ENCODE measurements around the gene GALNT17. TPM values are rescaled to one million over a fixed set of nuclear protein-coding genes. Genes with fewer than 3 reads are reported as not detected.

Gene GALNT17
- total and polyA plus RNA-seq, 12 donors: 15.1 to 87.0 (median 55.4) TPM

GRCh38 chr7:71235253-71235652, 103.3 kb downstream of the GALNT17 start:
- H3K36me3 ChIP-seq: no peaks in the 10 kb centered on the region
- TF ChIP-seq, protein P1, sequence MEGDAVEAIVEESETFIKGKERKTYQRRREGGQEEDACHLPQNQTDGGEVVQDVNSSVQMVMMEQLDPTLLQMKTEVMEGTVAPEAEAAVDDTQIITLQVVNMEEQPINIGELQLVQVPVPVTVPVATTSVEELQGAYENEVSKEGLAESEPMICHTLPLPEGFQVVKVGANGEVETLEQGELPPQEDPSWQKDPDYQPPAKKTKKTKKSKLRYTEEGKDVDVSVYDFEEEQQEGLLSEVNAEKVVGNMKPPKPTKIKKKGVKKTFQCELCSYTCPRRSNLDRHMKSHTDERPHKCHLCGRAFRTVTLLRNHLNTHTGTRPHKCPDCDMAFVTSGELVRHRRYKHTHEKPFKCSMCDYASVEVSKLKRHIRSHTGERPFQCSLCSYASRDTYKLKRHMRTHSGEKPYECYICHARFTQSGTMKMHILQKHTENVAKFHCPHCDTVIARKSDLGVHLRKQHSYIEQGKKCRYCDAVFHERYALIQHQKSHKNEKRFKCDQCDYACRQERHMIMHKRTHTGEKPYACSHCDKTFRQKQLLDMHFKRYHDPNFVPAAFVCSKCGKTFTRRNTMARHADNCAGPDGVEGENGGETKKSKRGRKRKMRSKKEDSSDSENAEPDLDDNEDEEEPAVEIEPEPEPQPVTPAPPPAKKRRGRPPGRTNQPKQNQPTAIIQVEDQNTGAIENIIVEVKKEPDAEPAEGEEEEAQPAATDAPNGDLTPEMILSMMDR (IDR thresholded peaks at IDR 0.05): no peak
- intact Hi-C loops (cut with DNase I): loop anchor here in 4 of 10 donors (10.0 kb wide), 5 partner anchors 100 to 500 kb away; partner anchors contain the start of gene GALNT17 (in 2 of the 4)
- H3K9me3 ChIP-seq: peaks cover 0 to 22% (median 0%) of the 10 kb centered on the region in 11 donors
- H3K27me3 ChIP-seq: no peaks in the 10 kb centered on the region
- WGBS, 2 donors: 87 to 91% methylated on average over 10 of the region's 10 CpGs
- ATAC-seq (no peak), DNase-seq (no peak)
- H3K27ac ChIP-seq: peak overlapping the region in 2 of 10 donors; percentile 85 to 86
- no peak overlapping the region for H3K4me3 ChIP-seq
- peaks cover 0 to 39% (median 26%) of the 10 kb centered on the region in 9 donors for H3K4me1 ChIP-seq

GRCh38 chr7:71236230-71237105, 104.5 kb downstream of the GALNT17 start:
- 43 to 49% methylated on average over 16 of the region's 16 CpGs for WGBS, 2 donors
- H3K27ac ChIP-seq: peak overlapping the region in 9 of 10 donors; percentile 14 to 90 (median 85)
- intact Hi-C loops (cut with DNase I): loop anchor here in 4 of 10 donors (10.0 kb wide), 5 partner anchors 102 to 498 kb away; partner anchors contain the start of gene GALNT17 (in 2 of the 4)
- H3K4me3 ChIP-seq: no peak overlapping the region
- DNase-seq (peak in 1 of 2 donors; percentile 16), ATAC-seq (peak in 3 of 8 donors; percentile 13 to 58 (median 29))
- H3K27me3 ChIP-seq: no peaks in the 10 kb centered on the region
- no peaks in the 10 kb centered on the region for H3K36me3 ChIP-seq
- H3K4me1 ChIP-seq: peaks cover 0 to 41% (median 26%) of the 10 kb centered on the region in 9 donors
- TF ChIP-seq, protein P1 (IDR thresholded peaks at IDR 0.05): no peak
- H3K9me3 ChIP-seq: peaks cover 0 to 10% (median 0%) of the 10 kb centered on the region in 11 donors

DNA sequence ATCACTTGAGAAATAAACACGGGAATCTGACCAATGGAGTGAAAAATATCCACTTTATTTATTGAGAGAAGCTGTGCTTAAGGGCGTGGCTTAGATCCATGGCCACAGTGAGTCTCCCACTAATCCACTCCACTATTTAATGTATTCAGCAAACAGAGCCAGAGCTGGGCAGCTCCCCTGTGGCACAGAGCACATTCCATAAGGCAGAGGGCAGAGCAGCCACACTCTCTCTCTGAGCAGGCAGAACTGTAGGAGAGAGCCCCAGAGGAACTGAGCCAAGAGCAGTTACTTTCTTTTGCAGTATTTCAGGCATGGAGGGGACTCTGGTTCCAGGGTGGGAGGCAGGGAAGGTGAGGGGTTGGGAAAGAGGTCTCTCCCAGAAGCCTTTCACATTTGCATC, 106.0 kb downstream of the GALNT17 start:
- peak; percentile 65 to 94 (median 86) for ATAC-seq
- peak; percentile 17 to 46 for DNase-seq
- Histone ChIP-seq H3K27ac (peak overlapping the region in 9 of 10 donors; percentile 47 to 90 (median 85)), H3K27me3 (no peaks in the 10 kb centered on the region), H3K4me1 (peaks cover 0 to 41% (median 27%) of the 10 kb centered on the region in 9 donors), H3K36me3 (no peaks in the 10 kb centered on the region), H3K9me3 (peaks cover 0 to 1% (median 0%) of the 10 kb centered on the region in 11 donors), H3K4me3 (no peak overlapping the region)
- 36 to 52% methylated on average over 2 of the region's 2 CpGs for WGBS, 2 donors
- TF ChIP-seq, protein P1 (IDR thresholded peaks at IDR 0.05): peak in 8 of 9 donors; percentile 8 to 57 (median 26)
- intact Hi-C loops (cut with DNase I): loop anchor here in 4 of 10 donors (10.0 kb wide), 5 partner anchors 103 to 497 kb away; partner anchors contain the start of gene GALNT17 (in 2 of the 4)

DNA sequence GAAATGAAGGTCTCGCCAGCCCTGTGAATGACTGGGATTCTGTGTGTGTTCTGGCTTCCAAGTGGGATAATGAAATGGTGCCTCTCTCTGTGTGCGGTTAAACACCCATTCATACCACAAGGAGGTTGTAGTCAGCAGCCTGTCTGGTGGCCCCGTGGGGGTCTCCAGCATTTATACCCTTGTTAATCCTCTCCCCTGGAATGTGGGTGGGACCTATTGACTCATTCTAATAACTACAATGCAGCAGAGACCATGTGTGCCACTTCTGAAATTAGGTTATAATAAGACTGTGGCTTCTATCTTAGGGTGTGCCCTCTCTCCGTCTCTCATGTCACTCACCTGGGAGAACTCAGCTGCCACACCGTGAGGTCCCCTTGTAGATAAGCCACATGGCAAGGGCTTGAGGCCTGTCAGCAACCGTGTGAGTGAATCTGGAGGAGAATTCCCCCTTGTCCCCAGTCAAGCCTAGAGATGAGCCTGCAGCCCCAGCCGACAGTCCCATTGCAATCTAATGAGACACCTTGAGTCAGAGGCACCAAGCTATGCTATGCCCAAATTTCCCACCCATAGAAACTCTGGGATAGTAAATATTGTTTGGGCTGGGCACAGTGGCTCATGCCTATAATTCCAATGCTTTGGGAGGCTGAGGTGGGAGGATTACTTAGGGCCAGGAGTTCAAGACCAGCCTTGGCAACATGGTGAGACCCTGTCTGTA, 106.8 kb downstream of the GALNT17 start:
- no peak for DNase-seq
- Histone ChIP-seq H3K4me3 (no peak overlapping the region), H3K9me3 (peaks cover 0 to 7% (median 0%) of the 10 kb centered on the region in 11 donors), H3K27ac (peak overlapping the region; percentile 52 to 90 (median 86)), H3K27me3 (no peaks in the 10 kb centered on the region), H3K4me1 (peaks cover 0 to 45% (median 27%) of the 10 kb centered on the region in 9 donors), H3K36me3 (no peaks in the 10 kb centered on the region)
- peak in 6 of 8 donors; percentile 5 to 39 (median 16) for ATAC-seq
- intact Hi-C loops (cut with DNase I): loop anchor here in 4 of 10 donors (10.0 kb wide), 5 partner anchors 104 to 496 kb away; partner anchors contain the start of gene GALNT17 (in 2 of the 4)
- TF ChIP-seq, protein P1 (IDR thresholded peaks at IDR 0.05): no peak
- WGBS, 2 donors: 40 to 60% methylated on average over 7 of the region's 7 CpGs
